Heart left ventricle (tissue), 13 donors: ENCODE measurements around the gene TEDC2.

Experiments
- POLR2A ChIP-seq, 2 donors: fragments of 450-650 bp; IDR thresholded peaks; one replicate each; pipeline ENCODE4 v1.6.1; 2017; ENCODE audit warnings: antibody characterized with exemption in 2 of 2, mild to moderate bottlenecking in 2 of 2, moderate library complexity in 2 of 2
- TF ChIP-seq, protein P1 (sequence below), 12 donors: fragments of 200-600 bp; sonication (generic) in 4 of 12; IDR thresholded peaks; one replicate each; pipeline versions ENCODE4 v1.5.0 to v1.8.0; 2018 to 2022; ENCODE audit warnings: antibody characterized with exemption in 12 of 12, mild to moderate bottlenecking in 5 of 12
- donor health status: ischemic (EF 13 %, LVEDD 7.1; RV severe dilation, severe dysfunction).
- donor health status: DM: no; HTN: yes; CAD: no.
- donor health status: DM: no; HTN: no; CAD: no.
- donor health status: ischemic (EF 25% LVEDD 6.9; RV normal size, moderate dysfunction).
- donor health status: ischemic (EF 25% LVEDD 5.7; RV mildly dilated, moderate dysfunction).
- donor health status: ischemic (EF 35%, LVEDD 5.7; RV mildly dilated, moderate dysfunction).
- donor health status: nonischemic (EF 11% LVEDD 7.7; RV severe dilation, severe dysfunction).
- donor health status: DM: yes; HTN: yes; CAD: no.
- donor health status: PGD.
- donor health status: ischemic (EF 29% LVEDD 5.4; RV normal size, mild dysfunction).
- donor health status: nonischemic (EF 23%, LVEDD 6.1; RV moderate dilation, normal function).

DNA sequence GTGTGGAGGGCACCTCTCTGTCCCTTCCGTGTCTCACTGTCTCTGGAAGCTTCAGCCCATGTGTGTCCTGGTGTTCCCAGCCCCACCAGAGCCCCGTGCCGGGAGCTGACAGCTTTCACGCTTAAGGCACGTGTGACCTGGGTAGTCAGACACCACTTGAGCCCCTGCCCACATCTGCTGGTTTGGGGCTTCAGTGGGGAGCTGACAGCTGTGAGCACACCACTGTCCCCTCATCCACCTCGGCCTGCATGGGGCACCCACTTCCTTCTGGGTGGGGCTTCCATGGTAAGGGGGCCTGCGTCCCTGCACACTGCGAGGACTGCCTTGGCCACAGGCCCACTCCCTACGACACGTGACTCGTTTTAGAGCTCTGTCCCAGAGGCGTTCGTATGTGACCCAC lies 2.6 kb upstream of the TEDC2 start:
- TF ChIP-seq, protein P1, sequence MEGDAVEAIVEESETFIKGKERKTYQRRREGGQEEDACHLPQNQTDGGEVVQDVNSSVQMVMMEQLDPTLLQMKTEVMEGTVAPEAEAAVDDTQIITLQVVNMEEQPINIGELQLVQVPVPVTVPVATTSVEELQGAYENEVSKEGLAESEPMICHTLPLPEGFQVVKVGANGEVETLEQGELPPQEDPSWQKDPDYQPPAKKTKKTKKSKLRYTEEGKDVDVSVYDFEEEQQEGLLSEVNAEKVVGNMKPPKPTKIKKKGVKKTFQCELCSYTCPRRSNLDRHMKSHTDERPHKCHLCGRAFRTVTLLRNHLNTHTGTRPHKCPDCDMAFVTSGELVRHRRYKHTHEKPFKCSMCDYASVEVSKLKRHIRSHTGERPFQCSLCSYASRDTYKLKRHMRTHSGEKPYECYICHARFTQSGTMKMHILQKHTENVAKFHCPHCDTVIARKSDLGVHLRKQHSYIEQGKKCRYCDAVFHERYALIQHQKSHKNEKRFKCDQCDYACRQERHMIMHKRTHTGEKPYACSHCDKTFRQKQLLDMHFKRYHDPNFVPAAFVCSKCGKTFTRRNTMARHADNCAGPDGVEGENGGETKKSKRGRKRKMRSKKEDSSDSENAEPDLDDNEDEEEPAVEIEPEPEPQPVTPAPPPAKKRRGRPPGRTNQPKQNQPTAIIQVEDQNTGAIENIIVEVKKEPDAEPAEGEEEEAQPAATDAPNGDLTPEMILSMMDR (IDR thresholded peaks at IDR 0.05): no peak
- TF ChIP-seq POLR2A (IDR thresholded peaks at IDR 0.05): no peak
